ENCODE measurements around the gene STAMBPL1. TPM values are rescaled to one million over a fixed set of nuclear protein-coding genes. Genes with fewer than 3 reads are reported as not detected.
"Not testable (repeated sequence)": the region's sequence is repeated elsewhere in the genome, so short reads cannot be mapped to it uniquely, and the experiment has no call there.

The STAMBPL1 gene
- total RNA-seq, 1 donor: 42.4 TPM

DNA sequence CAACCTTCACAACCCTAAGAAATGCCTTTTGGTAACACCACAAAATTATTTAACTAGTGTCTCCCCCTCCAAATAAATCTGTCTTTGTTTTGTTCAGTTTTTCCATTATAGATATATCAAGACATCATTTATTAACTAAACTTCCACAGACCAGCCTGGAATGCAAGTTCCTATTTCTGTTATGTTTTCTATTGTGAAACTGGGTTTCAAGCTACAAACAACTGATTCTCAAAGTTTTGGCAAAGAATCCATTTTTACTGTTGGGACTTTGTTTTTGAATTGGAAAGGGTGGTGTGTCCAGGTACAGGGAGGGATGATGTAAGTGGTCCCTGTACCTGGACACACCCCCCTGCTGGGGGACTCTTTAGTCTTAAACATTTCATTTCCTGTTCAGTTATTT, 36.2 kb downstream of the STAMBPL1 start:
- H3K4me3 ChIP-seq (ENCODE audit: low read length): no peak overlapping the region
- H3K9me3 ChIP-seq (ENCODE audit: low read depth, low read length): no peaks in the 10 kb centered on the region
- no peaks in the 10 kb centered on the region for H3K4me1 ChIP-seq (ENCODE audit: insufficient read depth, low read length)
- H3K27me3 ChIP-seq (ENCODE audit: insufficient read depth, low read length): no peaks in the 10 kb centered on the region

DNA sequence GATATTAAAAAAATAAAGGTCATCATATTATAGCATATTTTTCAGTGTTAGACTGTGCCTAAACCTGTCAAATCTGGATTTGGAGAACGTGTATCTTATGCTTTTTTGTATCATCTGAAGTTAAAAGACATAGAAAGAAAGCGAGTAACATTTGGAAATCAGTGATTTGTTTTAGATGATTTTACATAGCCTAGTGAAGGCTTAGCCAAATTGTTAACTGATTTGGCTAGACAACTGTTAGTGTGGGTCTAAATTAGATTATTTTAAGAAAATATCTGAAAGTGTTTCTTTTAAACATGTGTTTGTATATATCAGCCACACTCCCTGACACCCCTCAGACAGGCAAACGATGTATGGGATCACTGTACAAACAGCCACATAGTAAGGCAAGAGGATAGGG, 36.9 kb downstream of the STAMBPL1 start:
- Histone ChIP-seq H3K4me1 (ENCODE audit: insufficient read depth, low read length) (no peaks in the 10 kb centered on the region), H3K9me3 (ENCODE audit: low read depth, low read length) (no peaks in the 10 kb centered on the region), H3K4me3 (ENCODE audit: low read length) (no peak overlapping the region), H3K27me3 (ENCODE audit: insufficient read depth, low read length) (no peaks in the 10 kb centered on the region)

DNA sequence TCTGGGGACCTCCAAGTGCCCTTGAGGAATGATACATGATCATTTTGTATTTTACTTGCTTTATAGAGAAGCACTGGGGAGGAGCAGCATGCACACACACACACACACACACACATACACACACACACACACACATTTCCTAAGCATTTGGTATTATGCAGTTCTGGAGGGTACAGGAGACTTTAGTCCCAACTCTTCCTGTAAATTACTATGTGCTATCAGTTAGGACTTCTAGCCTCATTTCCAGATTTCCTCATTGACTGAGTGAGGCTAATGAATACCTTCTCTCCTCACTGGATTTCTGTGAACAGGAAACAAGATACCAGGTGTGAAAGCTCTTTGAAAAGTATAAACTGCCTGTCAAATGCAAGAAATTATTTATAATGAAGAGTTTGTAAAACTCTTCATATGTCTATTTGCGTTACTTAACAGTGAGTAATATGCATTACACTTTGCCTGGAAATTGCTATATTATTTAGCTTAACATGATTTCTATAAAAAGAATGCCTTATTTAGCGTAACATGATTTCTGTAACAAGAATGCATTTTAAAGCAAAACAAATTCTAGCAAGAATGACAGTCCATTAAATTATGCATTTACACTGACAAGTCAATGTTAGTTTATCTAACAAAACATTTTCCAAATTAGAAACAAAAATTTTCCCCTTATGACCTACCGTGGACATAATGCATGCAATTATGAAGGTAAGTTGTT, 38.3 kb downstream of the STAMBPL1 start:
- Histone ChIP-seq H3K4me1 (ENCODE audit: insufficient read depth, low read length) (no peaks in the 10 kb centered on the region), H3K4me3 (ENCODE audit: low read length) (no peak overlapping the region), H3K27me3 (ENCODE audit: insufficient read depth, low read length) (no peaks in the 10 kb centered on the region), H3K9me3 (ENCODE audit: low read depth, low read length) (no peaks in the 10 kb centered on the region)

DNA sequence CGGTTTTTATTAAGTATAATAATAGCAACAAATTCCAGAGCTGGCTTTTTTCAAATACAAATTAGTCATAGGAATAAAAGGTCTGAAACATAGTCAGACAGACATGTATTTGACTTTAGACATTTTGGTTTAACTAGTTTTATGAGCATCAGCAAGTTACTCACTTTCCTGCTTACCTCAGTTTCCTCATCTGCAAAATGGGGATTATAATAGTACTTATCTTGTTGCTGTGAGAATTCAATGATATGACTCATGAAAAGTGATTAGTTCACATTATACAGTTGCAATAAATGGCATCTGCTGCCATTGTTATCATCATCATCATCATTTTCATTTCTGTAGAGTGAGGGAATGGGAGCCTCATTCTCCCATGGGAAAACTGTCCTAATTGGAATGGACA, 39.0 kb downstream of the STAMBPL1 start:
- no peaks in the 10 kb centered on the region for H3K27me3 ChIP-seq (ENCODE audit: insufficient read depth, low read length)
- no peaks in the 10 kb centered on the region for H3K4me1 ChIP-seq (ENCODE audit: insufficient read depth, low read length)
- no peak overlapping the region for H3K4me3 ChIP-seq (ENCODE audit: low read length)
- no peaks in the 10 kb centered on the region for H3K9me3 ChIP-seq (ENCODE audit: low read depth, low read length)

DNA sequence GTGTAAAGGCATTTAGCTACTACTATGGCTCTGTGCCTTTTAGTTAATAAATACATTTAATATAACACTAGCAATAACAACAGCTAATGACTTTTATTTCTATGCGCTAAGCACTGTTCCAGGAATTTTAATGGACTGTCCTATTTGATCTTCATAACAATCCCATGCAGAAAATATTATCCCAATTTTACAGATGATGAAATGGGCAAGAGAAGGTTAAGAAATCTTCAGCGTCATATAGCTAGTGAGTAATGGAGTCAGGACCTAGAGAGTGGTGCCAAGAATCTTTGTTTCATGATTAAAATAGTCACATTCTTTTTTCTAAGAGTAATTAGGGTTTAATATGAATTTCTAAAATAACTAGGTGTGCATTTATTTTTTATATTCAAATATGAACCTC, 40.2 kb downstream of the STAMBPL1 start:
- Histone ChIP-seq H3K9me3 (ENCODE audit: low read depth, low read length) (no peaks in the 10 kb centered on the region), H3K4me1 (ENCODE audit: insufficient read depth, low read length) (no peaks in the 10 kb centered on the region), H3K4me3 (ENCODE audit: low read length) (no peak overlapping the region), H3K27me3 (ENCODE audit: insufficient read depth, low read length) (no peaks in the 10 kb centered on the region)

DNA sequence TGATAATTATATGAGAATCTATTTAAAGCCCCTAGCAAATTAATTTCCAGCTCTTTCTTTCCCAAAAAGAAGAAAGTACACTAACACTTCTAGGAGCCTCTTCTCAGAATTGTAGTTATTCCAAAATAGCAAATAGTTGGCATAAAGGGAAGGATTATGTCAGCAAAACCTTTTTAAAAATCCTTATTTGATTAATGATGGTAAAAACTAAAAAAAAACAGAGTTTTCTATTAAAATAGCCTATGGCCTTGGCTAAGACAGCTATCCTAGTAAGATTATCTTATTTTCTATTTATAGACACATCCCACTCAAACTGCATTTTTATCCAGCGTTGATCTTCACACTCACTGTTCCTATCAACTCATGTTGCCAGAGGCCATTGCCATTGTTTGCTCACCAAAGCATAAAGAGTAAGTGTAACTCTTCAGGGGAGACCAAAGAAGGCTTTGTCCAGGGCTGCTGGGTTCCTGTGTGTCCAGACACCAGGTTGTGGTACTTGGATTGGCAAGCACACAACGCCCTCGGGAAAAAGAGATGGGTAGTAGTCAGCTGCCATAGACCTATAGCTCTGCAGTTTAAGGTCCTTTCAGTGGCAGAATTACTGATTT, 41.0 kb downstream of the STAMBPL1 start:
- Histone ChIP-seq H3K4me1 (ENCODE audit: insufficient read depth, low read length) (no peaks in the 10 kb centered on the region), H3K27me3 (ENCODE audit: insufficient read depth, low read length) (no peaks in the 10 kb centered on the region), H3K4me3 (ENCODE audit: low read length) (no peak overlapping the region), H3K9me3 (ENCODE audit: low read depth, low read length) (no peaks in the 10 kb centered on the region)

GRCh38 chr10:88922041-88922440, 42.0 kb downstream of the STAMBPL1 start:
- no peaks in the 10 kb centered on the region for H3K27me3 ChIP-seq (ENCODE audit: insufficient read depth, low read length)
- H3K4me1 ChIP-seq (ENCODE audit: insufficient read depth, low read length): peaks cover 4% of the 10 kb centered on the region
- H3K9me3 ChIP-seq (ENCODE audit: low read depth, low read length): no peaks in the 10 kb centered on the region
- no peak overlapping the region for H3K4me3 ChIP-seq (ENCODE audit: low read length)

DNA sequence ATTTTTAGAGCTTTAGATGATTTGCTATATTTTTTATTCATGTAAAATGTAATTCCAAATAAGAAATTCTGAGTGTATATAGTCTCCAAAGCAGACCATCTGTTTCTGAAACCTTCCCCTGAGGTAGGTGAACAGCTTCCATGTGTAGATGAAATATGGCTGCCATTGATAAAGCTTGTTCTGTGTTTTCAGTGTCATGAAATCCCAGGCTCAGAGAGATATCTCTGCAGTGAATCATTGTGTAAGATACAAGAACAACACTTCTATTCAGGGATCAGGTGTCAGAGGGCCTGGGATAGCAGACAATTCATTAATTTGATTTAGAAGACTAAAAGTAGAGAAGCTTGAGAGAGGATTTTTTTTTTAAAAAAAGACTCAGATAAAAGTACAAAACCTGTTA, 43.5 kb downstream of the STAMBPL1 start:
- no peaks in the 10 kb centered on the region for H3K9me3 ChIP-seq (ENCODE audit: low read depth, low read length)
- H3K4me3 ChIP-seq (ENCODE audit: low read length): no peak overlapping the region

GRCh38 chr10:88926566-88927415, 46.7 kb downstream of the STAMBPL1 start:
- H3K9me3 ChIP-seq (ENCODE audit: low read depth, low read length): no peaks in the 10 kb centered on the region

More for the DNA sequence above, 43.5 kb downstream of the STAMBPL1 start:
- Histone ChIP-seq H3K4me1 (ENCODE audit: insufficient read depth, low read length) (peaks cover 4% of the 10 kb centered on the region), H3K27me3 (ENCODE audit: insufficient read depth, low read length) (no peaks in the 10 kb centered on the region)

DNA sequence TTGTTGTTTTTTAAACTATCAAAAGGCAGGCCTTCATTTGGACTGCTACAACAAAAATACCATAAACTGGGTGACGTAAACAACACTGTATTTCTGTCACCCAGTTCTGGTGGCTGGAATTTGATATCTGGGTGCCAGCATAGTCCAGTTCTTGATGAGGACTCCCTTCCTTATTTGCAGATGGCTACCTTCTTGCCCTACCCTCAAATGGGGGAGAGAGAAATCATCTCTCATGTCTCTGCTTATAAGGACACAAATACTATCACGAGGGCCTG, 47.3 kb downstream of the STAMBPL1 start:
- H3K4me1 ChIP-seq (ENCODE audit: insufficient read depth, low read length): peaks cover 8% of the 10 kb centered on the region
- no peaks in the 10 kb centered on the region for H3K9me3 ChIP-seq (ENCODE audit: low read depth, low read length)
- no peaks in the 10 kb centered on the region for H3K27me3 ChIP-seq (ENCODE audit: insufficient read depth, low read length)
- H3K4me3 ChIP-seq (ENCODE audit: low read length): no peak overlapping the region

More at GRCh38 chr10:88926566-88927415, 46.7 kb downstream of the STAMBPL1 start:
- no peaks in the 10 kb centered on the region for H3K27me3 ChIP-seq (ENCODE audit: insufficient read depth, low read length)
- H3K4me3 ChIP-seq (ENCODE audit: low read length): no peak overlapping the region
- peaks cover 7% of the 10 kb centered on the region for H3K4me1 ChIP-seq (ENCODE audit: insufficient read depth, low read length)

- Histone ChIP-seq H3K9me3 (ENCODE audit: low read depth, low read length) (no peaks in the 10 kb centered on the region), H3K4me1 (ENCODE audit: insufficient read depth, low read length) (peaks cover 11% of the 10 kb centered on the region), H3K27me3 (ENCODE audit: insufficient read depth, low read length) (no peaks in the 10 kb centered on the region), H3K4me3 (ENCODE audit: low read length) (no peak overlapping the region)
These were observed 48.2 kb downstream of the STAMBPL1 start for GRCh38 chr10:88928254-88928653.

DNA sequence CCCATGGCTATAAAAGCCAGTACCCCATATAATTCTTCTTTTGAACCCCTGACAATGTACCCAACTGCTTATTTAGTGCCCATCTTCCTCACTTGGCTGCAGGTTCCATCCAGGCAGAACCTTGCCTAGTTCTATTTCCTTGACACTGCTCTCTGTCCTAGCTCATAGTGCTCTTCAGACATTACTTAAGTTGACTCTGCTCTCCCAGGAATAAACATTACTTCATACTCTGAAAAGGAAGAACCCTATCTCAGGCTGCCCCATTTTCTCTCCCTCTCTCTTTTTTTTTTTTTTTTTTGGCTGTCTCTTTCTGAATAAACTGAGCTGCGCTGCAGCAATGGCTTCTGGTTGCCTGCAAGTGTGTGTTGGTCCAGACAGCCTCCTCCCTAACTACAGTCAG, 51.5 kb downstream of the STAMBPL1 start:
- Histone ChIP-seq H3K9me3 (ENCODE audit: low read depth, low read length) (no peaks in the 10 kb centered on the region), H3K4me3 (ENCODE audit: low read length) (no peak overlapping the region), H3K4me1 (ENCODE audit: insufficient read depth, low read length) (peaks cover 19% of the 10 kb centered on the region), H3K27me3 (ENCODE audit: insufficient read depth, low read length) (no peaks in the 10 kb centered on the region)

GRCh38 chr10:88932029-88932428, 52.0 kb downstream of the STAMBPL1 start:
- not testable (repeated sequence) for H3K9me3 ChIP-seq (ENCODE audit: low read depth, low read length); H3K4me3 ChIP-seq (ENCODE audit: low read length); H3K27me3 ChIP-seq (ENCODE audit: insufficient read depth, low read length)
- H3K4me1 ChIP-seq (ENCODE audit: insufficient read depth, low read length): peaks cover 17% of the 10 kb centered on the region

DNA sequence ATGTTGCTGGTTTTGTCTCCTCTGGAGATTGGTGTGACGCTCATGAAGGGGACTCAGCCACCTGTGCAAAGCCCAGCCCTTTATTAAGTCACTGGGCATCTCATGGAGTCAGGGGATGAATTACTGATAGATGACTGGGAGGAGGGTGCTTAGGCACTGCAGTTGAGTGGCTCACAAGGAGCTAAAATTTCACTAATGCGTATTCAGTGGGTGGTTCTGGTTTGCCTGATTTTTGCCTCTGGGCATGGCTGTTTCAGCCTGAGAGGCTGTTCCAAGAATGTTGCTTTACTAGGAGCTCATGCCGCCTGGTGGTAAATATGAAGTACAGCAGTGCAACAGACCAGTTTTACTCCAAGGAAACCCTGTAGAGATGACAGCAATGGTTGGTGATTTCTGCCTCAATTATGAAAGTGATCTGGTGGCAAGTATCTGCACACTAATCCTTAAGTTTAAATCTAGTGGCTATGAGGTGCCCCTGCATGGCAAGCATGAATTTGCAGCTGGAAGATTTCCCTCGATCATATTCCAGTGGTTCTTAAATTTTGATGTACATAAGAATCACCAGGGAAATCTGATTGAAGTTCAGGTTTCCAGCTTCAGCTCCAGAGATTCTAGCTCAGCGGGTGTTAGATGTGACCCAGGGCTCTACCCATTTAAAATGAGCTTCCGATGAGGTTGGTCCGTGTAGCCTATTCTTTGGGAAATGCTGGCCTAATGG, 52.7 kb downstream of the STAMBPL1 start:
- H3K4me3 ChIP-seq (ENCODE audit: low read length): no peak overlapping the region
- H3K27me3 ChIP-seq (ENCODE audit: insufficient read depth, low read length): no peaks in the 10 kb centered on the region
- H3K4me1 ChIP-seq (ENCODE audit: insufficient read depth, low read length): peaks cover 17% of the 10 kb centered on the region
- H3K9me3 ChIP-seq (ENCODE audit: low read depth, low read length): no peaks in the 10 kb centered on the region

- Histone ChIP-seq H3K4me3 (ENCODE audit: low read length) (no peak overlapping the region), H3K27me3 (ENCODE audit: insufficient read depth, low read length) (no peaks in the 10 kb centered on the region), H3K9me3 (ENCODE audit: low read depth, low read length) (no peaks in the 10 kb centered on the region)
These were observed 53.5 kb downstream of the STAMBPL1 start for GRCh38 chr10:88933564-88933963.

More at GRCh38 chr10:88933564-88933963, 53.5 kb downstream of the STAMBPL1 start:
- H3K4me1 ChIP-seq (ENCODE audit: insufficient read depth, low read length): peaks cover 17% of the 10 kb centered on the region

Data from mononuclear cell (primary cell).